CD4-positive, alpha-beta T cell treated with Interleukin-17A for 4 hours (primary cell): Measurements from ENCODE around the gene B4GALT4.
"Not testable (repeated sequence)": the region's sequence is repeated elsewhere in the genome, so short reads cannot be mapped to it uniquely, and the experiment has no call there.

Experiments used
- DNase-seq: peaks from one replicate; pipeline ENCODE4 v3.0.0-alpha.2; 2020; ENCODE audit warnings: mixed read lengths

The B4GALT4 gene

GRCh38 chr3:119240591-119241434 is at the start of gene B4GALT4:
TSS of gene B4GALT4 (minus strand) at chr3:119240878. CDS start at chr3:119230099, 10,779 bp downstream.
- peak; percentile 79 for DNase-seq

DNA sequence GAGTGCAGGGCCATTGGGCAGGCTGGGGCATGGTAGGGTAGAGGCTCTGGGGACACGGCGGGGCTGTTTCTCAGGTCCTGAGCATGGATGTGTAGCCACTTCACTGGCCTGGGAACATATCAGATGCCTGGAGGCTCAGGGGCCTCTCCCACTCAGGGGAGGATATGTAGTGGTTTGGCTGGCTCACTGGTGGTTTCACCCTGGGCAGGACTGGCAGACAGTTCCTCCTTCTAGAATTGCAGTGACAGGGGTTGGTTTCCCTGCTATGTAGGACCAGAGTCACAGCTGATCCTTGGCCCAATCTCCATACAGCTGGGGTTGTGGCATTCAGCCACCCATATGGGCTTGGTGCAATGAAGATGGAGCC is 48.7 kb upstream of the B4GALT4 start:
- DNase-seq: no peak

GRCh38 chr3:119288669-119289403 is 48.2 kb upstream of the B4GALT4 start:
- no peak for DNase-seq

GRCh38 chr3:119279584-119280243 is 39.0 kb upstream of the B4GALT4 start:
- DNase-seq: no peak

GRCh38 chr3:119279101-119279554 is 38.5 kb upstream of the B4GALT4 start:
- no peak for DNase-seq

DNA sequence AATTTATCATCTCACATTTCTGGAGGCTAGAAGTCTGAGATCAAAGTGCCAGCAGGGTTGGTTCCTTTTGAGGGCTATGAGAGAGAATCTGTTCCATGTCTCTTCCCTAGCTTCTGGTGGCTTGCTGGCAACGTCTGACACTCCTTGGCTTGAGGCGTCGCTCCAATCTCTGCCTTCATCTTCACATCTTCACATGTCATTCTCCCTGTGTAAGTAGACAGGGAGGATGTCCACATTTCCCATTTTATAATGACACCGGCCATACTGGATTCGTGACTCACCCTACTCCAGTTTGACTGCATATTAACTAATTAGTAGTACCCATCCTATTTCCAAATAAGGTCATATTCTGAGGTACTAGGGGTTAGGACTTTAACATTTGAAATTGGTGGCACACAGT is 36.0 kb upstream of the B4GALT4 start:
- DNase-seq: no peak

DNA sequence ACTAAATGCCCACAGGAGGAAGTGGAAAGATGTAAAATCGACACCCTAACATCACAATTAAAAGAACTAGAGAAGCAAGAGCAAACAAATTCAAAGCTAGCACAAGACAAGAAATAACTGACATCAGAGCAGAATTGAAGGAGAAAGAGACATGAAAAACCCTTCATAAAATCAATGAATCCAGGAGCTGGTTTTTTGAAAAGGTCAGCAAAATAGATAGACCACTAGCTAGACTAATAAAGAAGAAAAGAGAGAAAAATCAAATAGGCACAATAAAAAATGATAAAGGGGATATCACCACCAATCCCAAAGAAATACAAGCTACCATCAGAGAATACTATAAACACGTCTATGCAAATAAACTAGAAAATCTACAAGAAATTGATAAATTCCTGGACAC is 29.5 kb upstream of the B4GALT4 start:
- DNase-seq: not testable (repeated sequence)

DNA sequence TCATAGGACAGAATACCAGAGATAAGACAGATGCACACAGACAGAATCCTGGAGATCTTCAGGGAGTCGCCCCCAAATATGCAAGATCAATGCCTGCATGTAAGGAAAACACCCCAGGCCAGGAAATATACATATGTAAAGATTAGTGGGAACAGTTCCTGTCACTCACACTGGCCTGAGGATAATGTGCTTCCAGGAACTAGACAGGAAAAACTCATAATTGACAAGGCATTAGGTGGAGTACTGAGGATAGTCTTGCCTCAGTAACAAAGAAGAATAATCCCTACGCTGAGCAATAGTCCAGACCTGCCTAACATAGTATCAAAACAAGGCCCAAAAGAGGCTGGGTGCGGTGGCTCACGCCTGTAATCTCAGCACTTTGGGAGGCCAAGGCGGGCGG is 20.4 kb upstream of the B4GALT4 start:
- no peak for DNase-seq

GRCh38 chr3:119259821-119260220 is 19.1 kb upstream of the B4GALT4 start:
- DNase-seq: no peak

GRCh38 chr3:119258915-119259314 is 18.2 kb upstream of the B4GALT4 start:
- DNase-seq: no peak

GRCh38 chr3:119257654-119258410 is 17.2 kb upstream of the B4GALT4 start:
- no peak for DNase-seq

- no peak for DNase-seq
Observed at GRCh38 chr3:119257111-119257510, 16.4 kb upstream of the B4GALT4 start.

DNA sequence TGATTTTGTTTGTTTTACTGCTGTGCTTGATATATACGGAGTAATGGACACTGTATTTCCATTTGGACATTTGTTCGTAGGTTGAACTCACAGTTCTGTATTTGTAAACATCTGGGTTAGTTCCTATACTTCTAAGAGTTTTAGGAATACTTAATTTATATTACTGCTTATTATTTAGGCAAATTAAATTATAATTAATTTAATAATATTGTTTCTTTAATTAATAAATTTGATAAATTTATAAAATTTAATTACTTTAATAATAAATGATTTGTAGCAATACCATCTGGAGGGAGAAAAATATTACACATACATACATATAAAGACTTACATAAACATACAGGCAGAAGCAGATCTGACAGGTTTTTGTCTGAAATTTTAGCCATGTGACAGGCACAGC is 14.5 kb upstream of the B4GALT4 start:
- DNase-seq: no peak

DNA sequence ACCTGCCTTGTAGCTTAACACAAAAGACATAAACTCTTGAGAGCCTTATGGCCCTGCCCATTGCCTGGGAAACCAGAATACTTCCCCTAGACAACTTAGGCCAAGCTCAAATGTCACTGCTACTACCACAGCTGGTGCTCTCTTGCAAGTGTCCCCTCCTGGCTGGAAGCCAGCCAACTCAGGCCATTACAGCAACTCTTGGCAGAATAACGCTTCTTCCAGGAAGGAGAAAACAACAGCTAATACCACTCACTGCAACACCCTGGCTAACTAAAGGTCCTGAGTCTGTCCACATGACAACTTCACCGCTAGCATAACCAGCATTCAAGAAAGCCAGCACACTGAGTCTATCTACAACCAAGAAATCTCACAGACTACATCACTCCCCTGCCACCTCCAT is 5.1 kb upstream of the B4GALT4 start:
- no peak for DNase-seq

- DNase-seq: no peak
Observed at GRCh38 chr3:119243712-119244111, 3.0 kb upstream of the B4GALT4 start.

DNA sequence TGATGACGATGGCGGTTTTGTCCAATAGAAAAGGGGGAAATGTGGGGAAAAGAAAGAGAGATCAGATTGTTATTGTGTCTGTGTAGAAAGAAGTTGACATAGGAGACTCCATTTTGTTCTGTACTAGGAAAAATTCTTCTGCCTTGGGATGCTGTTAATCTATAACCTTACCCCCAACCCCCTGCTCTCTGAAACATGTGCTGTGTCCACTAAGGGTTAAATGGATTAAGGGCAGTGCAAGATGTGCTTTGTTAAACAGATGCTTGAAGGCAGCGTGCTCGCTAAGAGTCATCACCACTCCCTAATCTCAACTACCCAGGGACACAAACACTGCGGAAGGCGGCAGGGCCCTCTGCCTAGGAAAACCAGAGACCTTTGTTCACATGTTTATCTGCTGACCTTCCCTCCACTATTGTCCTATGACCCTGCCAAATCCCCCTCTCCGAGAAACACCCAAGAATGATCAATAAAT is 2.4 kb upstream of the B4GALT4 start:
- DNase-seq: not testable (repeated sequence)

GRCh38 chr3:119242387-119243057 is 1.8 kb upstream of the B4GALT4 start:
- not testable (repeated sequence) for DNase-seq

GRCh38 chr3:119240101-119240590 is 532 bp downstream of the B4GALT4 start:
- peak; percentile 15 for DNase-seq

DNA sequence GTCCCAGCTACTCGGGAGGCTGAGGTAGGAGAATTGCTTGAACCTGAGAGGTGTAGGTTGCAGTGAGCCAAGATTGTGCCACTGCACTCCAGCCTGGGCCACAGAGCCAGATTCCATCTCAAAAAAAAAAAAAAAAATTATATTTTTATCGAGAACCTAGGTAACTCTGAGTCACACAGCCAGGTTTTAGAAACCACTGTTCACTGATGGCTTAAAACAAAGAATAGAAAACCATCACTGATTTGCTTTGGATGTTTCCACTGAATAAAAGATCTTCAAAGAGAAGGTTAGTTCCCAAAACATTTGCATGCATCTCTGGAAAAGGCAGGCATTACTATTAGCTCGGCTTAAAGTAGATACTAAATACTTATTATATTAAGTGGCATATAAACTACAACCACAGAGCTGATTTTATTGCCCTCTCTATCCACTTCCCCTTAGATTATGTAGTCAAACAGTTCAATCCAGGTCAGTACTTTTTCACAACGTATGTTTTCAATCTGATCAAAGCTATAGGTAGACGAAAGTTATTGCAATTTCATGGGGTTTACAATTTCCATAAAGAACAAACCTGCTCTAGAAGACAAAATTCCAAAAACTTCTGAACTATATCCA is 1.4 kb downstream of the B4GALT4 start:
- no peak for DNase-seq

DNA sequence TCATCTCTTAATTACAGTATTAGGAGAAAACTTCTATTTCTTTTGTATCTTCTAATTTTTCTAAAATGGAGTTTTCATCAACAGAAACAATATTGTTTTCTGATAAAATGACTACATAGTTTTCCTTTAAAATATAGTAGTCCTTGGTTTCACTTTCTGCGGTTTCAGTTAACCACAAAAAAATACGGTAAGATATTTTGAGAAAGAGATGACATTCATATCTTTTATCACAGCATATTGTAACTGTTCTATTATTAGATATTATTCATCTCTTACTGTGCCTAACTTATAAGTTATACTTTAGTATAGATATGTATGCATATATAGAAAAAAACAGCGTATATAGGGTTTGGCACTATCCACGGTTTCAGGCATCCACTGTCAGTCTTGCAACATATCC is 2.3 kb downstream of the B4GALT4 start:
- no peak for DNase-seq

DNA sequence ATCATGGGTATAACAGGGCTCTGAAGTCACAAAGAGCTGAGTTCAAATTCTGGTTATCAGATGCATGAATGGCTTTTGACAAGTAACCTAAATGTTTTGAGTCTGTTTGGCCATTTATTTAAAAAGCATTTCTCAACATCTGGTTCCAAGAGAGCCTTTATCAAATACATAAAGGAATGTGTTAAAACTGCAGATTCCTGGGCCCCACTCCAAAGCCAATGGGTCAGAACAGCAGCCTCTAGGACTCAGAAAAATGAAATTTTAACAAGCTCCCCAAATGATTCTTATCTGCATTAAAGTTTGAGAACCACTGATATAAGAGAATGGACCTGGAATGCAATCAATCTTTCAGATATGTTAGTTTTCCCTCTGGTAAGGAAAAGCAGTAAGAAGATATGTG is 3.4 kb downstream of the B4GALT4 start:
- no peak for DNase-seq
